HepG2 (cell line): ENCODE data around the gene PSMD4. TPM values are rescaled to one million over a fixed set of nuclear protein-coding genes. Genes with fewer than 3 reads are reported as not detected.

ENCODE experiments used
- AGO2 ChIP-seq: fragments of 200-400 bp; formaldehyde crosslinking; optimal IDR thresholded peaks from 2 replicates; pipeline ENCODE3; 2017; ENCODE audit warnings: mild to moderate bottlenecking, low read depth, low read length, moderate library complexity
- AHR ChIP-seq: IDR thresholded peaks from 2 replicates; pipeline ENCODE4 v1.6.1; 2018; ENCODE audit warnings: missing genetic modification reagents, missing compliant biosample characterization
- CBFB ChIP-seq: sonication (generic); formaldehyde crosslinking; IDR thresholded peaks from 2 replicates; pipeline ENCODE4 v1.4.0; 2020; ENCODE audit warnings: missing genetic modification reagents
- DR1 ChIP-seq: sonication (generic); formaldehyde crosslinking; IDR thresholded peaks from 2 replicates; pipeline ENCODE4 v1.8.0; 2021; ENCODE audit warnings: mild to moderate bottlenecking, missing genetic modification reagents, inconsistent platforms
- EHMT2 ChIP-seq: fragments of 200-600 bp; sonication (generic); IDR thresholded peaks from 2 replicates; pipeline ENCODE4 v1.7.0; 2017; ENCODE audit warnings: antibody characterized with exemption, low read depth, low read length, borderline replicate concordance
- GABPB1 ChIP-seq: IDR thresholded peaks from 2 replicates; pipeline ENCODE4 v1.6.1; 2016; ENCODE audit warnings: mild to moderate bottlenecking, missing genetic modification reagents, moderate library complexity, missing compliant biosample characterization
- HDAC2 ChIP-seq: sonication (generic); formaldehyde crosslinking; IDR thresholded peaks from 2 replicates; pipeline ENCODE4 v1.4.0; 2020; ENCODE audit warnings: missing genetic modification reagents
- IRX3 ChIP-seq: sonication (generic); formaldehyde crosslinking; IDR thresholded peaks from 2 replicates; pipeline ENCODE4 v1.8.1; 2023; ENCODE audit warnings: mild to moderate bottlenecking, low read depth, missing genetic modification reagents, borderline replicate concordance
- KMT2A ChIP-seq: sonication (generic); formaldehyde crosslinking; IDR thresholded peaks from 2 replicates; pipeline ENCODE4 v1.4.0; 2020; ENCODE audit warnings: missing genetic modification reagents
- MATR3 ChIP-seq: sonication (generic); formaldehyde crosslinking; IDR thresholded peaks from 2 replicates; pipeline ENCODE4 v1.4.0; 2020; ENCODE audit warnings: missing genetic modification reagents
- MBD4 ChIP-seq: IDR thresholded peaks from 2 replicates; pipeline ENCODE4 v1.6.1; 2012; ENCODE audit warnings: low read length, inconsistent platforms, borderline replicate concordance
- MEIS1 ChIP-seq: sonication (generic); formaldehyde crosslinking; IDR thresholded peaks from 2 replicates; pipeline ENCODE4 v1.9.0; 2021; ENCODE audit warnings: mild to moderate bottlenecking, missing genetic modification reagents, moderate library complexity, borderline replicate concordance
- MLXIP ChIP-seq: sonication (generic); formaldehyde crosslinking; IDR thresholded peaks from 2 replicates; pipeline ENCODE4 v1.9.0; 2021; ENCODE audit warnings: missing genetic modification reagents, borderline replicate concordance
- POLR2AphosphoS5 ChIP-seq: IDR thresholded peaks from 2 replicates; pipeline ENCODE4 v1.6.1; 2012; ENCODE audit warnings: low read depth, low read length
- RFX1 ChIP-seq: fragments of 450-650 bp; IDR thresholded peaks from 2 replicates; pipeline ENCODE4 v1.6.1; 2017
- SP140L ChIP-seq: sonication (generic); formaldehyde crosslinking; IDR thresholded peaks from 2 replicates; pipeline ENCODE4 v1.4.0; 2020; ENCODE audit warnings: missing genetic modification reagents, borderline replicate concordance
- STAG1 ChIP-seq: sonication (generic); formaldehyde crosslinking; IDR thresholded peaks from 2 replicates; pipeline ENCODE4 v1.4.0; 2020; ENCODE audit warnings: missing genetic modification reagents
- TERF1 ChIP-seq: sonication (generic); formaldehyde crosslinking; IDR thresholded peaks from 2 replicates; pipeline ENCODE4 v1.8.0; 2022; ENCODE audit warnings: mild to moderate bottlenecking, missing genetic modification reagents, moderate library complexity
- WIZ ChIP-seq: sonication (generic); formaldehyde crosslinking; IDR thresholded peaks from 2 replicates; pipeline ENCODE4 v1.5.1; 2020; ENCODE audit warnings: mild to moderate bottlenecking, missing genetic modification reagents
- ZBTB20 ChIP-seq: sonication (generic); formaldehyde crosslinking; IDR thresholded peaks from 2 replicates; pipeline ENCODE4 v1.8.1; 2023; ENCODE audit warnings: missing genetic modification reagents, low read depth, mild to moderate bottlenecking, borderline replicate concordance
- ZBTB33 ChIP-seq: sonication (generic); formaldehyde crosslinking; IDR thresholded peaks from 2 replicates; pipeline ENCODE4 v1.4.0; 2020; ENCODE audit warnings: missing genetic modification reagents
- ZGPAT ChIP-seq: IDR thresholded peaks from 2 replicates; pipeline ENCODE4 v1.6.1; 2016; ENCODE audit warnings: mild to moderate bottlenecking
- ZNF552 ChIP-seq: sonication (generic); formaldehyde crosslinking; IDR thresholded peaks from 2 replicates; pipeline ENCODE4 v1.9.0; 2022; ENCODE audit warnings: missing genetic modification reagents, mild to moderate bottlenecking, borderline replicate concordance
- polyA plus RNA-seq, 8 experiments: library from polyadenylated mRNA; depleted of rRNA in 3 of 8; stranded (reverse) in 7 of 8; unstranded in 1 of 8; fragments of >200 nt; fragmentation: Illumina TruSeq in 4 of 8; extraction: Trizol in 4 of 8; gene quantifications; 2 replicates each; pipeline versions ENCODE4 v1.2.1 to v1.2.3, GENCODE V29; 2011 to 2016; ENCODE audit warnings: low read depth in 4 of 8, missing spikeins in 1 of 8, mixed read lengths in 1 of 8; ENCODE audit not compliant: insufficient read depth in 1 of 8
- total RNA-seq, 5 experiments: library from RNA; depleted of rRNA; stranded (reverse); fragments of >200 nt; fragmentation: Illumina TruSeq; extraction: Trizol; gene quantifications; 2 replicates each; pipeline ENCODE4 v1.2.3, GENCODE V29; 2016; ENCODE audit warnings: low read depth in 1 of 5

Gene PSMD4
- total and polyA plus RNA-seq, 2 of the 13 experiments (the other 11 are each of a cell fraction or from before 2014, with no cell fraction given) = 194 to 243 TPM

- TF ChIP-seq WIZ = no peak
- no peak for TF ChIP-seq MATR3 (CRISPR knock-in tag)
- peak; percentile 71 for TF ChIP-seq GABPB1 (CRISPR knock-in tag)
- TF ChIP-seq MBD4 = no peak
- TF ChIP-seq ZNF552 (CRISPR knock-in tag) = no peak
- TF ChIP-seq RFX1 = no peak
- peak; percentile 88 for TF ChIP-seq AGO2
- no peak for TF ChIP-seq SP140L (CRISPR knock-in tag)
- TF ChIP-seq ZBTB20 (CRISPR knock-in tag) = no peak
- TF ChIP-seq KMT2A = no peak
- TF ChIP-seq MEIS1 (CRISPR knock-in tag) = no peak
- peak; percentile 59; the same call in 1 of the 2 replicates for TF ChIP-seq ZGPAT
- TF ChIP-seq MLXIP (CRISPR knock-in tag) = no peak
- TF ChIP-seq DR1 (CRISPR knock-in tag) = peak; percentile 75
- TF ChIP-seq TERF1 = no peak
- no peak for TF ChIP-seq EHMT2
- no peak for TF ChIP-seq HDAC2
- TF ChIP-seq ZBTB33 (CRISPR knock-in tag) = no peak
- TF ChIP-seq POLR2AphosphoS5 = peak; percentile 46; the same call in 1 of the 2 replicates
- TF ChIP-seq IRX3 (CRISPR knock-in tag) = no peak
- TF ChIP-seq STAG1 (CRISPR knock-in tag) = no peak
- TF ChIP-seq CBFB (CRISPR knock-in tag) = 0 out of 2 replicates have a peak, but pooled peaks have one; percentile 31
- no peak; the same call in 1 of the 2 replicates for TF ChIP-seq AHR
Measured at GRCh38 chr1:151281969-151282882, 27.7 kb downstream of the PSMD4 start, which contains the start of gene ZNF687 (continued).
